ENCODE data around the gene MICALL1. TPM values are rescaled to one million over a fixed set of nuclear protein-coding genes. Genes with fewer than 3 reads are reported as not detected.

Gene MICALL1, protein sequence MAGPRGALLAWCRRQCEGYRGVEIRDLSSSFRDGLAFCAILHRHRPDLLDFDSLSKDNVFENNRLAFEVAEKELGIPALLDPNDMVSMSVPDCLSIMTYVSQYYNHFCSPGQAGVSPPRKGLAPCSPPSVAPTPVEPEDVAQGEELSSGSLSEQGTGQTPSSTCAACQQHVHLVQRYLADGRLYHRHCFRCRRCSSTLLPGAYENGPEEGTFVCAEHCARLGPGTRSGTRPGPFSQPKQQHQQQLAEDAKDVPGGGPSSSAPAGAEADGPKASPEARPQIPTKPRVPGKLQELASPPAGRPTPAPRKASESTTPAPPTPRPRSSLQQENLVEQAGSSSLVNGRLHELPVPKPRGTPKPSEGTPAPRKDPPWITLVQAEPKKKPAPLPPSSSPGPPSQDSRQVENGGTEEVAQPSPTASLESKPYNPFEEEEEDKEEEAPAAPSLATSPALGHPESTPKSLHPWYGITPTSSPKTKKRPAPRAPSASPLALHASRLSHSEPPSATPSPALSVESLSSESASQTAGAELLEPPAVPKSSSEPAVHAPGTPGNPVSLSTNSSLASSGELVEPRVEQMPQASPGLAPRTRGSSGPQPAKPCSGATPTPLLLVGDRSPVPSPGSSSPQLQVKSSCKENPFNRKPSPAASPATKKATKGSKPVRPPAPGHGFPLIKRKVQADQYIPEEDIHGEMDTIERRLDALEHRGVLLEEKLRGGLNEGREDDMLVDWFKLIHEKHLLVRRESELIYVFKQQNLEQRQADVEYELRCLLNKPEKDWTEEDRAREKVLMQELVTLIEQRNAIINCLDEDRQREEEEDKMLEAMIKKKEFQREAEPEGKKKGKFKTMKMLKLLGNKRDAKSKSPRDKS
- 57.8 and 69.2 TPM in 2 replicates for total RNA-seq (2014; rRNA removed; shearing (Covaris generic))
- polyA plus RNA-seq (2015; cell fraction: cytosol; rRNA removed), result 46.6 and 54.3 TPM in 2 replicates
- 38.2 and 46.6 TPM in 2 replicates for polyA plus RNA-seq (2015; cell fraction: nucleus; rRNA removed)

DNA sequence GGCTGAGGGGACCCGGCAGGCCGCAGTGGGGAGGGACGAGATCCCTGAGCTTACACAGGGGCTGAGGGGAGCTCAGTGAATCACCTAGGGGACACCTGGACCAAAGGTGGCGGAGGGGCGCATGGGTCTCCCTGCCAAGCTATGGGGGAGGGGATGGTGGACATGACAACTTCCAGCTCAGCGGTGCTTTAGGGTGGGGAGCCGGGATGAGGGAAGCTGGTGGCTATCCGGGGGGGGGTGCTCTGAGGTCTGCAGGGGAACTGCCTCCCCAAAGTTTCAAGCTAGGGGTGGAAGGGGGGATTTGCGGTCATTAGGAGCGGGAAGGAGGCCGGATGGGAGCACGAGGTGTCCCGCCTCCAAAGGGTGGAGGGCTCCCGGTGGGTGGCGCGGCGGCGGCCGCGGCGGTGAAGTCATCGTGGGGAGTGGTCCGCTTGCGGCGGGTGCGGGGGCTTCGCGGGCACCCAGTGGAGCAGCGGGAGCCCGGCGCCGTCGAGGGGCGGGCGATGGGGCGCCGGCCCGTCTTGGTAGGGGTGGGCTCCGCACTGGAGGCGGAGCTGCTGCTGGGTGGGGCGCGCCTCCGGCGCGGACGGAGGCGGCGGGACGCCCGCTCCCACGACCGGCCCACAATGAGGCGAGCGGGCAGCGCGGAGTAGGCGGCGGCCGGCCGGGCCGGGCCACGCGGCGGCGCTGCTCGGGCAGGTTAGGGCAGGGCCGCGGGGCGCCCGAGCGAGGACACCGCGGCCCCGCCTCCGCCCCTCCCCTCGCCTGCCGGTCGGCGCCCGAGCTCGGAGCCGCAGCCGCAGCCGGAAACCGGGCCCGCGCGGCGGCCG lies at the start of gene MICALL1:
Gene MICALL1 (plus strand): TSS at position 764 of the 830 bp plus-strand sequence. CDS start 126 bp downstream, outside the sequence.
- peak; percentile 84 for DNase-seq (ENCODE audit: low read depth)

DNA sequence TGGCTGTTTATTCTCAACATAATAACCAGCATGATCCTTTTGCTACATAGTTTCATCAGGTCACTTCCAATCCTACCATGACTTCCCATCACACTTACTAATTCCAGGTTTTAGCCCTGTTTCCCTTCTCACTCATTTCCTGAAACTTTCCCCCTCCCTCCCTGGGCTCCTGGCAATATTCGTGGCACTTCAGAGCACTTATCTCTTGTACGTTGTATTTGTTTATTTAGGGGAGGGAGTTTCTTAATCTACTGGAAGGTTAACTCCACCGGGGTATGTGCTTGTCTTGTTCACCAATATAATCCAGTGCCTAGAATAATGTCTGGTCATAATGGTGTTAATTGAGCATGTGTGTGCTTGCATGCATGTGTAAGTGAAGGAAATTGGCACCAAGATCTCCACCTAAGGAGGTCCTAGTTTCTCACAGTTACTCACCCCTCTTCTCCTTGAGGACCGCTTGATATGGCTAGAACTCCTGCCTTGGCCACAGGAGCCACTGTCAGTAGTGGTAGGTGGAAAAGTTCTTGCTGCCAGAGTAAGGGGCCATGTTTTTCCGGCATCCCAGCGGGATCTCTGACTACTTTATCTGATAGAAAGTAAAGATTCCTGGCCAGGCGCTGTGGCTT lies 45.2 kb upstream of the MICALL1 start:
- no peak for DNase-seq (ENCODE audit: low read depth)

DNA sequence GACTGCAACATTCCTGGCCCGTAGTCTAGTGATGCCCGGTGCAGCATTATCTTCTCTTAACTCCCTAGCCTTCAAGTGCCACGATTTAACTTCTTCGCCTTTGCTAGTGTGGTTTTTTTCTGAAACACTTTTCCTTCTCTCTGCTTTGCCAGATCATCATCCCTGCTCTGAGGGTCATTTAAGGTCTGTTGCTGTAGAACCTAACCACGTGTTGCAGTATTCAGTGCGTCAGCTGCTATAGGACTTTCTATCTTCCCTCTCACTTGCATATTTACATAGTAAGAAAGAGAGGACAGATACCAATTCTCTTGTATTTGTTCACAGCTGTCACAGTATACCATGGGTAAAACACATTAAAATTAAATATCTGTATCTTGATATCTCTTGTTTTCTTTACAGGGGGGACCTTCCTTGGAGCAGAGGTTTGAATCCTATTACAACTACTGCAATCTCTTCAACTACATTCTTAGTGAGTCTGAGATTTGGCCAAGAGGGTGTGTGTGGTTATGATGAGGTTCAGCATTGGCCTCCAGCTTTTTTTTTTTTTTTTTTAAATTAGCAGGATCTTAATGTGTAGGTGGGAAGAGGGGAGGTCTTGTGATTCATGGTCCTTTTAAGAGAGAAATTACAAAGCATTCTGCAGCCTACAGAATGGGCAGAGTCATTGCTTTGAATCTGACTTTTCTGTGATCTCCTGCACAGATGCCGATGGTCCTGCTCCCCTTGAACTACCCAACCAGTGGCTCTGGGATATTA lies 43.3 kb upstream of the MICALL1 start:
- no peak for DNase-seq (ENCODE audit: low read depth)

DNA sequence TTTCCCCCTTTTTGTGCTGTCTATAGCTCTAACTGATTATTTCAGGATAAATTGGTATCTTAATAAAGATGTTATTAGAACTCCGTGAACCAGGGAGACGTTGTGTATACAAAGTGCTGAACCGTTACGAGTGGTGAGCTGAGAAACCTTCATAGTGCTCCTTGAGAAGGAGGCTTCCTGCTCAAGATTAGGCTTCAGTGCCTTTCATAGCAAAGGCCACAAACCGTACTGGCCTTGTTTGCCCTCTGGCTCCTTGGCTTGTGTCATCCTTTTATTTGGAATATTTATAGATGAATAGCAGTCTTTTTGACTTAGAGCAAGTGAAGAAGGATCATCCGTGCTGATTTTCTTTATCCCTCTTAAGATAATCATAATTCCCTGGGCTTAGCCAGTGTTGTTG lies 40.6 kb upstream of the MICALL1 start:
- DNase-seq (ENCODE audit: low read depth), result no peak

DNA sequence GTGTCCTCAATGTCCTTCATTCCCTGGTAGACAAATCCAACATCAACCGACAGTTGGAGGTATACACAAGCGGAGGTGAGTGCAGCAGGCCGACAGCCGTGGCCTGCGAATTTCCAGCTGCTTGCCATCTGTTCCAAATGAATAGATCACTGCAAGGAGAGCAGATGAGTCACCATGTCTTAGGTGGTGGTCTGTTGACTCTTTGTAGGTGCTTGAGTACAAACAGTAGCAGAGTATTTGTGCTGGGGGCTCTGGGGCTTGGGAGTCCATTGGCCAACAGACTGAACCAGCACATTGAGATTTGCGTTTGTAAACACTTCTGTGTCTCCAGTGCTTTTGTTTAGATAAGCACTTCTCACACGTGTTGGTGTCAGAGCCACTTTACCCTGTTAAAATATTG lies 35.8 kb upstream of the MICALL1 start:
- DNase-seq (ENCODE audit: low read depth), result no peak

DNA sequence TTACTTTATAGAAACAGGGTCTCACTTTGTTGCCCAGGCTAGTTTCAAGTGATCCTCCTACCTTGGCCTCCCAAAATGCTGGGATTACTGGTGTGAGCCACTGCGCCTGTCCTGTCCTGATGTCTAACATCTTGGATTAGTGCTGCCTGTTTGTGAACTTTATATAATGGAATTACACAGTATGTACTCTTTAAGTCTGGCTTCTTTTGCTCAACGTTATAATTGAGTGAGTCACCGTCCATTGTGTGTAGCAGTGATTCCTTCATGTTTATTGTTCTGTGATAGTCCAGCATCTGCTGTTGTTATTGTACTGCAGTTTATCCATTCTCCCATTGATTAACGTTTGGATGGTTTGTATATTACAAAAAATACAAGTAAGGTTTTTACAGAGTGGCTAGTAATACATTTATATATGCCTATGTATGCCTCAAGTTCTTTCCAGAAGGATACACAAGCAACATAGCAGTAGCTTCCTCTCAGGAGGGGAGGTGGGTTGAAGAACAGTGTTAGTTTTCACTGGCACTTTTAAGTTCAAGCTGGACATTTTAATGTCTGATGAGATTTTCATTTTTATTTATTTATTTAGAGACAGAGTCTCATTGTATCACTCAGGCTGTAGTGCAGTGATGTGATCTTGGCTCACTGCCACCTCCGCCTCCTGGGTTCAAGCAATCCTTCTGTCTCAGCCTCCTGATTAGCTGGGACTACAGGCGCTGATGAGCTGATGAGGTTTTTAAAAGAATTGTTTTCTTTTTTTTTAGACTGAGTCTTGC lies 25.2 kb upstream of the MICALL1 start:
- DNase-seq (ENCODE audit: low read depth), result no peak

DNA sequence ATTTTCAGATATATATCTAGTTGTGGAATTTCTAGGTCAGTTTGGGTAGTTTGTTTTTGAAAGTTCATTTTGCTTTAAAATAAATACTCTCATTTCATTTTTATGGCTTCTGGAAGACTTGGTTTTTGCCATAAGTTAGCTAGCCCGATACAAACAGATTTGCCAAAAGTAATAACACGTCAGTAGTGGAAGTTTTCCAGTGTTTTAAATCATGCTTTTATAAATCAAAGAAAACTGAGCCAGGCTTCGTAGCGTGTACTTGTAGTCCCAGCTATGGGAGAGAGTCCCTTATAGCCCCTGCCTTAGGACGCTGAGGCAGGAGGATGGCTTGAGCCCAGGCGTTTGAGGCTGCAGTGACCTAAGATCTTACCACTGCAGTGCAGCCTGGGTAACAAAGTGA lies 21.7 kb upstream of the MICALL1 start:
- no peak for DNase-seq (ENCODE audit: low read depth)

DNA sequence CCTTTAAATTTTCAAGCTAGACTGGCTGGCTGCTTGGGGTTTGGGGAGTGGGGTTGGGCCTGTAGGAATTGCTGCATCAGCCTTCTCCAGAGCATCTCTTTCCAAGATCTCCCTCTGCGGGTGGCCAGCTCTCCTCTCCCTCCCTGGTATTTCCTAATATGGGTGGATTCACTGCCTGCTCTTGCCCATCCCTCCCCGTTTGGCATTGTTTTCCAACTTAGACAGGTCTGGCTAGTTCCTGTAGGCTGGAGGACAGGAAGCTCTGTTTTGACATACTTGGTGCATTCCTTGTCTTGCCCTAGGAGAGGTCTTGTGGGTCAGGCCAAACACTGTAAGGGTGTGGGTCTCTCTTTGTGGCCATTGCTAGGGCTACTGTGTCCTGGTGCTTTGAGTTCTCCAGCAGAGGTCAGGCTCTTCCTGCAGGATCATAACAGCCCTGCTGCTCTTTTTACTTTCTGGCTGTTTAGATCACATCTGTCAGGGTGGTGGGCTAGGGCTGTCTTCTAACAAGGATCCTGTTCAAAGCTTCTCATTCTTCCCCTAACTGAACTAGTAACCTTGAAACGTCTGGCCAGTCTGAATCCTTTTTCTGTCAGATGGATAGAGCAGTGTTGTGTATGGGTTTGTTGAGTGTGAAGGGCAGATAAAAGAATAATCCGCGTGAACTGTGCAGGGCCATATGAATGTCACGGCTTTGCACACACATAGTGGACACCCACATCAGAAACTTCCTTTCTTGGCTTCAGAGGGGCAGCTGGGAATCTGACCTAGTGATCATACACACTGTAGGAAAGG lies 18.3 kb upstream of the MICALL1 start:
- DNase-seq (ENCODE audit: low read depth), result peak; percentile 49

DNA sequence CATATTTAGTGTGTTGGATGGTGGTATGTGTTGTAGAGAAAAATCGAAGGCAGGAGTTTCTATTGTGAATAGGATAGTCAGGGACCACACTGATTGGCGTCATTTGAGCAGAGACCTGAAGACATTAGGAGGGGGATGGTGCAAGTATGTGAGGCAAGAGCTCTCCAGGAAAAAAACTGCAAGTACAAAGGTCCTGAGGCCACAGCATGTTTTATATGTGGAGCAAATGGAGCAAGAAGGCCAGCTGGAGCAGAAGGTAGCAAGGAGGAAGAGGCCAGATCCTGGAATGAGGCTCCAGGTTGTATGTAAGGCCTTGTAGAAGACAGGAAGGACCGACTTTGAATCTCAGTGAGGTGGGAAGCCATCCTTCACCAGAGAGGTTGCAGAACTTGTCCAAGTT lies 14.2 kb upstream of the MICALL1 start:
- DNase-seq (ENCODE audit: low read depth), result no peak

DNA sequence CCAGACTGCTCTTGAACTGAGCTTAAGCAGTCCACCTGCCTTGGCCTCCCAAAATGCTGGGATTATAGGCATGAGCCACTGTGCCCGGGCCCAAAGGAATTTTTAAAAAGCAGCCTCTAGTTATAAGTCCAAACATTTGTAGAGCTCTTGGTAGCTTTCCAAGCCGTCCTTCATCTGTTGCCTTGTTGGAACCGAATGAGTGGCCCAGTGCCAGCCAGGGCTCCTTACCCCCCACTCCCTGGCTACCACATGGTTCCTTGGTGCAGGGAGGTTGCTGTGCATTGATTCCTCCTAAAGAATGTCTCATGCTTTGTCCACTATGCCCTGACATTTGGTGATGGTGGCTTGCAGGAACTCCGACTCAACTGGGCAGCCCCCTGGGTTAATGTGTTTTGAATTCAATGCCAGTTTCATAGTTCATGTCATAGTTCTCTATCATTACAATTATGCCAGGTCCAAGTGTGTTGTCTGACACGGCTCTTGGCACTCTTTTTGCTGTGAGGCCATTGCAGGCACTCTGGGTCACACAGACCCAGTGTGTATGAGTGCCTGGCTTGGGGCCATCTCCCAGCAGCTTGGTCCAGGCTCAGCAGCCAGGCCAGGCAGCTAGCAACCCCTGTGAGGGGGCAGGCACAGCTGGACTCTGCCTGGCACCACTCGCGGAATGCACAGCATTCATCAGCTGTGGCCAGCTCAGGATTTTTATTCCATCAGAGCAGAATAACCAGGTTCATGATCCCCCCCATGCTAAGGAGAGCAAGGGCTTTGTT lies 13.3 kb upstream of the MICALL1 start:
- DNase-seq (ENCODE audit: low read depth), result no peak

DNA sequence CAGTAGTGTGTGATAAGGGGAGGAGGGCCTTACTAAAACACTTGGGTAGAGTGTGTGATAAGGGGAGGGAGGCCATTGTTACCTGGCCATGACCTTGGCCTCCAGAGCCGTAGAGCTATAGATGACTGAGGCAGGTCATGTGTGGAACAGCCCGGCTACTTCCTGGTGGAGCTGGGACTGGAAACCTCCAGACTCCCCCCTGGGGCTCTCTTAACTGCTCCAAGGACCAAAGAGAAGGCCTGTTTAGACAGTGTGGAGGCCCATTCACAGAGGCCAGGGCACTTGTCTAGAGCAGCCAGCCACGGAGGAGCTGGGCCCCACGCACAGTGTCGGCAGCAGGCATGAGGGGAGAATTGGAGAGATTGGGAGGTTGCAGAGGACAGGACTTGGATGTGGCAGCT lies 12.5 kb upstream of the MICALL1 start:
- no peak for DNase-seq (ENCODE audit: low read depth)

DNA sequence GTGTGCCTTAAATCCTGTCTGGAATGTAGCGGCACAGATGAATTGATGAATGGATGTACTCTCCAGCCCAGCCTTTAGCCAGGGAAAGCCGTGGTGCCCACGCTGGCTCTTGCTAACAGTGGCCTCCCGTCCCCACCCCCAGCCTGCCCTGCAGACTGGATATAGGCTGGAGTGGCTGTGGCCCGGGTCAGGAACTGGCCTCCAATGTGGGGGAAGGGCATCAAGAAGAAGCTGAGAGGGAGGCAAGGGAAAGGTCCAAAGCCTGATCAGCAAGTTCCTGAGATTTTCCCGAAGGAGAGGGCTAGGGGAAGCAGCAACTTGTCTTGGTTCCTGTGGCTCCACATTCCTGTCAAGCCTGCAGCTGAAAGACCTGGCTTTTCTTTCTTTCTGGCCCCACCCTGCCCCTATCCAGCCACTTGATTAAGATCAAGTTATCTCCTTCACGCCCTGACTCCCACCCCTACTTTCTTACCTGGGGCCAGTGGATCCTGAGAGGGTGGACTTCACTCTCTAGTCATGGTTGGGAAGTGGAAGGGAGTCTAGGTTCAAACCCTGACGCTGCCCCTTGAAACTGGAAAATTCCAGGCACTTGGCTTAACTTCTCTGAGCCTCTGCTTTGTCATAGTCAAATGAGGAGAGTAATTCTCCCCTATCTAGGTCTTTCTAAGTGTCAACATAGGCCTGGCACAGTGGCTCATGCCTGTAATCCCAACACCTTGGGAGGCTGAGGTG lies 11.0 kb upstream of the MICALL1 start:
- no peak for DNase-seq (ENCODE audit: low read depth)

DNA sequence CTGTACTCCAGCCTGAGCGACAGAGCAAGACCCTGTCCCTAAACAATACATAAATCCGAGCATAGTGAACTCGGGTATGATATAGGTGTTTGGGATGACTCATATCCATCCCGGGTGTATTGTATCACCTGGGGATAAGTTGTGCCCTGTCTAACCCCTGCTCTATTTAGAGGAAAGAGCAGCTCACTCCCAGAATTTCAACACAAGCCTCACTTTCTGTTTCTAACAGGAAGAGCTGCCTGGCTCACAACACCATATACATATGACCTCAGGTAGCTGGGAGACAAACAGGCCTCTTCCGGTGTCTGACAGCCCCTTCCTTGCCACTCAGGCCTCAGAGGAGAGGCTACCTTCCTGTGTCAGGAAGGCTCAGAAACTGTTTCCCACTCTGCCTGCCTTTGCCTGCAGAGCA lies 9.9 kb upstream of the MICALL1 start:
- DNase-seq (ENCODE audit: low read depth), result peak; percentile 68

DNA sequence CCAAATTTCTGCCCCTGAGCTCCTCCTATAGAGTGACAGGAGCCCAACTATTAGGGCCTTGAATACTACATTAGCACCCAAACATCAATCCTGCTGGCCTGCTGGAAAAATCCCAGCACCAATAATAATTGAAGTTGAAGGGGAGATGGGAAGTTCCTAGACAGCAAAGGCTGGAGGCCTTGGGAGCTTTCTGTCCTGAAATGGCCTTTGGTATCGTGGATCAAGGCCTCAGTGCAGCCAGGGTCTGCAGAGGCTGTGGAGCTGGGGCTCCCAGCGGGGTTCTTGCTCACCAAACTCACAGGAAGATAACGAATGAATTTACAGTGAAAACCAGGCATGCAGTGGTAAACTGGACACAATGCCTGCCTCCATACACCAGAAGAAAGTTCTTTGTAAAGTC lies 9.2 kb upstream of the MICALL1 start:
- DNase-seq (ENCODE audit: low read depth), result no peak

DNA sequence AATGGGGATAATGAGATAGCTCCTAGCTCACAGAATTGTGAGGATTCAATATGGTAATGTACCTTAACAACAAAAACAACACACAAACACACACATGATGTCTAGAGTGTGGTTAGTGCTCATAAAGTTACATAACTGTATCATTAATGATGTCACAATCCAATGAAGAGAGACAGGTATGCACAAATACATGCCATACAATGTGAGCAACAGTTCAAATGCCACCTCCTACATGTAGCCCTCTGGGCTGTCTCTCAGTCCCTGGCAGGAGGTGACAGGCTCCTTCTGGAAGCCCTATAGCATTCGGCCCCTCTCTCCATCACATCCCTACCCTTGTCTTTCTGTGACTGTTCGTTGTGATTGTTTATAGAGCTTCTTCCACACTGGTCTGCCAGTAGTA lies 8.3 kb upstream of the MICALL1 start:
- no peak for DNase-seq (ENCODE audit: low read depth)

DNA sequence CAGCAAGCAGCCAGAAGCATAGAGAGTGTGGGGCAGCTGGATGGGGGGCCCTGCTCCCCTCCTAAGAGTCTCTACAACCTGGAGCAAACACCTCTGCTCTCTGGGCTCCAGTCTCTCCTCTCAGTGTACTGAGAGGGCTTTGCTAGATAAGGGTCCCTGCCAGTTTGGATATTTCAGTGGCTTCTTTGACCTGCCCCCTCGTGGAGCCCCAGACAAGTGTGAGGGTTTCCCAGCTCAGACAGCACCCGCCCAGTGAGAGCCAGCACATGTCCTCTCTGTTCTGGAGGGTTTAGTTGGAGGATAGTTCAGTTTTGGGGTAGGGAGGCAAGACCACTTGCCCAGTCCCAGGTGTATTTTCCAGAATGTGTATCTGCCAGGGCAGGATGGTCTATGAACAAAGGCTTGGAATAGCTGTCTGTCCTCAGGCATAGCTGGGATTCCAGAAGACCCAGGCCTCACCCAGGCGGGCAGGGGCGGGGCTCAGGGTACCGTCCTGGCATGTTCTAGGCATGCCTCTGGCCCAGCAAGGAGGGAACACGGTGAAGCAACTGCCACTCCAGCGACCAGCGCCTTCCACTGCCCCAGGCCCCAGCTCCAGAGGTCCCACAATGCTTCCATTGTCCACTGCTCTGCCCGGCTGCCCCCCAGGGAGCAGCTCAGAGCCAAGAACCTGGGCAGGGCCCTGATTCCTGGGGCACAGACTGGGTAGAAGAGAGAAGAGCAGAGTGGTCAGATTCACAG lies 7.5 kb upstream of the MICALL1 start:
- peak; percentile 75 for DNase-seq (ENCODE audit: low read depth)
